ENCODE measurements around the gene DSC1.

Gene DSC1

DNA sequence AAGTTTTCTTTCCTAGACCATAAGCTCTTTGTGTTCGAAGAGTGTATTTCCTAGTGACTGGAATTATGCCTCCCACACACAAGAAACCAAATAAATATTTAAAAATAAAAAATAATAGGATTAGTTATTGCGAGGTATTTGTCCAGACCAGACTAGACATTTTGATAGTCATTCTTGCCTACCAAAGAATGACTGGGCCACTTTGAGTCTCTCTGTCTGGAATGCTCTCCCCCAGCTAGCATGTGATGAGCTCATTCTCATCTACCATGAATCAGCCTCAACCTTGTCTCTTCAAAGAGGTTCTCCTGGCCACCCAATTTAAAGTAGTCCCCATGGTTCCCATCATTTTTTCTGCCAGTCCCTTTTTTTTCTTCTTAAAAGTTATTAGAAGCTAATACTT, 13.9 kb upstream of the DSC1 start:
- H3K9me3 ChIP-seq (ENCODE audit: control insufficient read depth in 2 of 2, low read length in 2 of 2): no peaks in the 10 kb centered on the region
- H3K4me3 ChIP-seq (ENCODE audit: low read length in 2 of 2): no peak overlapping the region
- H3K36me3 ChIP-seq (ENCODE audit: control insufficient read depth in 2 of 2, insufficient read depth in 2 of 2, low read length in 2 of 2): no peaks in the 10 kb centered on the region
- no peak overlapping the region for H3K27ac ChIP-seq (ENCODE audit: low read length)
- no peaks in the 10 kb centered on the region for H3K4me1 ChIP-seq (ENCODE audit: control insufficient read depth, insufficient read depth, low read length)
- H3K9ac ChIP-seq (ENCODE audit: low read length in 2 of 2): no peak overlapping the region
- no peaks in the 10 kb centered on the region for H3K27me3 ChIP-seq (ENCODE audit: control insufficient read depth in 1 of 2, insufficient read depth in 2 of 2, low read length in 2 of 2)

DNA sequence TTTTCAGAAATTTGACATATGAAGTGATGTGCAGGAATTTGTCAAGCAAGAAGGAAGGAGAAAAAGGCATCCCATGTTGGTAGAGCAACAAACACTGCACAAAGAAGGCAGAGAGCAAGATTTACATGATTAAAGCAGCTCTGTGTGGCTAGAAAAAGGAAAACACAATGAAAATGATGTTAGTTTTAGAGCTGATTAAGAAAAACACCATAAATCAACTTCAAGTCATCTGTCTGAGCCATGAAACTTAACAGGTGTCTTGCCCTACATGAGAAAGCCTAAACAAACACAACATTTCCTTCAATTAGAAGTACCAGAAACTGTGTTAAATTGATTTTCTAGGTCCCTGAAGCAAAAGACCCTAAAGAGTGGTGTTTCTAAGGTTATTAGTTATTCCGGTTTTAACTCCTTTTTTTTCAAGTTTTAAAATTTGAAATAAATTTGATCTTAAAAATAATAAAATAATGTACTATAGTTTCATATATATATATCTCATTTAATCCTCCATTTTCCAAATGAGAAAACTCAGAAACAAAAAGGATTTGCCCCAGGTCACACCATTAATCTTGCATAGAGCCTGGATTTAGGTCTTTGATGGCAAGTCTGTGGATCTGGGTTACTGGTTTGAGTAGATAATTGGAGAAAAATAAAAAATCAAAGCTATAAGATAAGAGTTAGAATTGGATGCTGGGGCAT, 8.6 kb upstream of the DSC1 start:
- Histone ChIP-seq H3K4me1 (ENCODE audit: control insufficient read depth, insufficient read depth, low read length) (no peaks in the 10 kb centered on the region), H3K27ac (ENCODE audit: low read length) (no peak overlapping the region), H3K4me3 (ENCODE audit: low read length in 2 of 2) (no peak overlapping the region), H3K9ac (ENCODE audit: low read length in 2 of 2) (no peak overlapping the region), H3K9me3 (ENCODE audit: control insufficient read depth in 2 of 2, low read length in 2 of 2) (no peaks in the 10 kb centered on the region), H3K27me3 (ENCODE audit: control insufficient read depth in 1 of 2, insufficient read depth in 2 of 2, low read length in 2 of 2) (no peaks in the 10 kb centered on the region), H3K36me3 (ENCODE audit: control insufficient read depth in 2 of 2, insufficient read depth in 2 of 2, low read length in 2 of 2) (no peaks in the 10 kb centered on the region)

DNA sequence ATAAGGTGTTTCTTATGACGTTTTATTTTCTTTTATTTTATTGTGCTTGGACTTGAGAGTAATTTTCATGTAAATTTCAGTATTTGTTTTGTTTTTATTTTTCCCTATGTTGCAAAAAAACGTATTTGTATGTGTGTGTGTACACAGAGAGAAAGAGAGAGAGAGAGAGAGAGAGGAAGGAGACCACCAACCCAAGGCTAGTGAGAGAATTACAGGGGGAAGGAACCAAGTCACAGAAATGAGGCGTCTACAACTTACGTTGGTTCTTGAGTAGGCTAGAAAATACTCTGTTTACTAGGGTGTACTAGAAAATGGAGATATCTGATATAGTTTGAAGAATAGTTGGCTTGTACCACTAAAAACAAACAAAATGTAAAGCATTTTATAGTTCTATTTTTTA, 7.7 kb upstream of the DSC1 start:
- H3K9me3 ChIP-seq (ENCODE audit: control insufficient read depth in 2 of 2, low read length in 2 of 2): no peaks in the 10 kb centered on the region
- no peaks in the 10 kb centered on the region for H3K36me3 ChIP-seq (ENCODE audit: control insufficient read depth in 2 of 2, insufficient read depth in 2 of 2, low read length in 2 of 2)
- no peak overlapping the region for H3K27ac ChIP-seq (ENCODE audit: low read length)
- no peak overlapping the region for H3K9ac ChIP-seq (ENCODE audit: low read length in 2 of 2)
- H3K27me3 ChIP-seq (ENCODE audit: control insufficient read depth in 1 of 2, insufficient read depth in 2 of 2, low read length in 2 of 2): no peaks in the 10 kb centered on the region
- H3K4me1 ChIP-seq (ENCODE audit: control insufficient read depth, insufficient read depth, low read length): no peaks in the 10 kb centered on the region
- H3K4me3 ChIP-seq (ENCODE audit: low read length in 2 of 2): no peak overlapping the region

DNA sequence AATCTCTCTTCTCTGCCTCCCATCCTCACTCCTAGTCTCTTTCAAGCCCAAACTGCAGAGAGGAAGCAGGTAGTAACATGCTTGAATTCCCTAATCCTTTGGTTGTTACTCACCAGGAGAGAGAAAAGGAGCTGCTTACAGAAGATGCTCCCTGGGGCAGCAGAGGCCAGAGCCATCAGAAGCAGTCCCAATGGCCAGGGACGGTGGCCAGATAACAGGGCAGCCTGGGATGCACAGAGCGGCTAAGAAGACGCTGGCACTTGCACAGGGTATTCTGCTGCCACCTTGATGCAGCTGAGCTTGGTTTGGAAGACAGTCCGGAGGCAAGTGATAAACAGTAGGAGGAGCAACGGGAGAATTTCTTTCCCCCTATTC, 250 bp downstream of the DSC1 start:
- H3K9me3 ChIP-seq (ENCODE audit: control insufficient read depth in 2 of 2, low read length in 2 of 2): no peaks in the 10 kb centered on the region
- H3K36me3 ChIP-seq (ENCODE audit: control insufficient read depth in 2 of 2, insufficient read depth in 2 of 2, low read length in 2 of 2): no peaks in the 10 kb centered on the region
- H3K4me3 ChIP-seq (ENCODE audit: low read length in 2 of 2): no peak overlapping the region
- no peaks in the 10 kb centered on the region for H3K27me3 ChIP-seq (ENCODE audit: control insufficient read depth in 1 of 2, insufficient read depth in 2 of 2, low read length in 2 of 2)
- no peak overlapping the region for H3K27ac ChIP-seq (ENCODE audit: low read length)
- H3K4me1 ChIP-seq (ENCODE audit: control insufficient read depth, insufficient read depth, low read length): no peaks in the 10 kb centered on the region
- H3K9ac ChIP-seq (ENCODE audit: low read length in 2 of 2): no peak overlapping the region

DNA sequence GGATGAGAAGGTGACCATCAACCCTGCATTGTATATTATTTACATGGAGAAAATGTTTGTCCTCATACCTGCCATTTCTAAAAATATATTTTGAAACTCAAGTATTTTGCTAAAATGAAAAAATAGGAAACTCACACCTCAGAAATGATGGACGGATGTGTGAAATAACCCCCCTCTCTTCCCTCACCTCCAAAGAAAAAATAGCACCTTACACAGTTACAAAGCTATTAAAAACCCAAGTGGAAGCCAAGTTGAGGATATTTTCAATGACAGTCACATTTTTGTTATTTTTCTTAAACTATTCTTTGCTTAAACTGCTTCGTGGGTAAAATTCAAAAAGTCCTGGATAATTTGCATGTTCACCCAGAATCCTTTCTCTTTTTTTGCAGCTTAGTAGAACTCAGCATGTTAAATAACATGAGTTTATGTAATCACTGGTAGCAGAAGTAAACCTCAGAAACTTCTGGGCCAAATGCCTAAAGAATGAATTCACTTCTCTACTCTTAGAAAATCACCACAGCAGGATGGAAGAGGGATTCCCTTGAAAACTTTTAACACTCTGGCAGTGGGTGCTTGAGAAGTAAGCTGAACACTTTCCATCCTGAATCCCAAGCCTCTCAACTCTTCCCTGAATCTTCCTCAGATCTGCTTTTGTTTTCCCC, 768 bp downstream of the DSC1 start:
- H3K9me3 ChIP-seq (ENCODE audit: control insufficient read depth in 2 of 2, low read length in 2 of 2): no peaks in the 10 kb centered on the region
- no peaks in the 10 kb centered on the region for H3K36me3 ChIP-seq (ENCODE audit: control insufficient read depth in 2 of 2, insufficient read depth in 2 of 2, low read length in 2 of 2)
- H3K4me3 ChIP-seq (ENCODE audit: low read length in 2 of 2): no peak overlapping the region
- no peaks in the 10 kb centered on the region for H3K4me1 ChIP-seq (ENCODE audit: control insufficient read depth, insufficient read depth, low read length)
- no peak overlapping the region for H3K27ac ChIP-seq (ENCODE audit: low read length)
- no peaks in the 10 kb centered on the region for H3K27me3 ChIP-seq (ENCODE audit: control insufficient read depth in 1 of 2, insufficient read depth in 2 of 2, low read length in 2 of 2)
- H3K9ac ChIP-seq (ENCODE audit: low read length in 2 of 2): no peak overlapping the region

DNA sequence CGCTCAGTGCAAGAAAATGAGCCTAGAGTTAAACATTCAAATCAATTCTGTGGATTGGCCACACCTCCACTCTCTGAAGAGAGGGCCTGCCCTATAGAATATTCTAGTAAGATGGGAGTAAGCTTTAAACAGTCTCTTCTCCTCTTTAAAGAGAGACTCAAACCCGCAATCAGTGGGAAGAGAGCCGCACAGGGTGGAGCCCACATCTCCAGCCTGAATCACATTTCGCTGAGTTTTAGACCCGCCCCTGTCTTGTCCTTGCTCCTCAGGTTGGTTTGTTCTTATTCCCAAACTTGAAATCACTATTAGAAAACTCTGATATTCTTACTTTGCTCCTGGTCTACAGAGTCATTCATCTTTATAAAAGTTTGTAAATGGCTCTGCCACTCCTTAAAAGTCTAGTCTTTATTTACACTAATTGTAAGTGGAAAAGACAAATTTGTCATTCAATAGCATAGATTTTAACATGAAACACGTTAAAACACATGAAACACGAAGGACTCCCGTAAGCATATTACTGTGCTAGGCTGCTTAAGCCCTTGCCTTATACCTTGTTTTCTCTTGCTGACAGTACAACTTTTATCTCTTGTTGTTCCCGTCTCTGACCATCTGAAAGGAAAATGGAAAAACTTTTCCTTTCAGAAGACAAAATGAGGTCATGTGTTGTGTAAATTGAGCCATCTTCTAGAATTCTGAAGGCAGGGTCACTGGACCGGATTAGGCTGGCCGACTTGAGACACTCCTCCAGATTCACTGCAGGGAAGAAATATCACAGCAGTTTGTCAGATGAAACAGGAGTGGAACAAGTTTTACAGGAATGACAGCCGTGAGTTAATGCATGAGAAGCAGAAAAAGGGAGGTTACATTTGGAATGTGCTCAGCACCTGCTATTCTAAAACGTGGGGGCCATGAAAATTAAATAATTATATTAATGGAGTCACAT, 5.6 kb downstream of the DSC1 start:
- Histone ChIP-seq H3K4me3 (ENCODE audit: low read length in 2 of 2) (no peak overlapping the region), H3K9ac (ENCODE audit: low read length in 2 of 2) (no peak overlapping the region), H3K9me3 (ENCODE audit: control insufficient read depth in 2 of 2, low read length in 2 of 2) (no peaks in the 10 kb centered on the region), H3K36me3 (ENCODE audit: control insufficient read depth in 2 of 2, insufficient read depth in 2 of 2, low read length in 2 of 2) (no peaks in the 10 kb centered on the region), H3K4me1 (ENCODE audit: control insufficient read depth, insufficient read depth, low read length) (no peaks in the 10 kb centered on the region), H3K27me3 (ENCODE audit: control insufficient read depth in 1 of 2, insufficient read depth in 2 of 2, low read length in 2 of 2) (no peaks in the 10 kb centered on the region), H3K27ac (ENCODE audit: low read length) (no peak overlapping the region)

DNA sequence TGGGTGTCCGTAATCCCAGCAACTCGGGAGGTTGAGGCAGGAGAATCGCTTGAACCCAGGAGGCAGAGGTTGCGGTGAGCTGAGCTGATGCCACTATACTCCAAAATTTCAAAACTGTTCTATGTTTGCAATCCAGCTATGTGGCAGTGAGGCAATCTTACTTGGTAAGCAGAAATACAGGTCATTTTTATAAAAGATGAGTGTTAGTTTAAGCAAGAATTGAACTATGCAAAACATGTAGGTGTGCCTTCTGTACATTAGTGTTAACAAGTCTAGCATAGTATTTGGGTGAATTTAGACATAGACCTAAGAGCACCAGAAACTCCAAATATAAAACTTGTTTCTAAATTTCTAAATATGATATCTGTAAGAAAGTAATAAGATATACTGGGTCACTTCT, 7.2 kb downstream of the DSC1 start:
- H3K9ac ChIP-seq (ENCODE audit: low read length in 2 of 2): no peak overlapping the region
- no peaks in the 10 kb centered on the region for H3K36me3 ChIP-seq (ENCODE audit: control insufficient read depth in 2 of 2, insufficient read depth in 2 of 2, low read length in 2 of 2)
- H3K4me3 ChIP-seq (ENCODE audit: low read length in 2 of 2): no peak overlapping the region
- H3K27me3 ChIP-seq (ENCODE audit: control insufficient read depth in 1 of 2, insufficient read depth in 2 of 2, low read length in 2 of 2): no peaks in the 10 kb centered on the region
- H3K9me3 ChIP-seq (ENCODE audit: control insufficient read depth in 2 of 2, low read length in 2 of 2): no peaks in the 10 kb centered on the region
- no peaks in the 10 kb centered on the region for H3K4me1 ChIP-seq (ENCODE audit: control insufficient read depth, insufficient read depth, low read length)
- H3K27ac ChIP-seq (ENCODE audit: low read length): no peak overlapping the region

DNA sequence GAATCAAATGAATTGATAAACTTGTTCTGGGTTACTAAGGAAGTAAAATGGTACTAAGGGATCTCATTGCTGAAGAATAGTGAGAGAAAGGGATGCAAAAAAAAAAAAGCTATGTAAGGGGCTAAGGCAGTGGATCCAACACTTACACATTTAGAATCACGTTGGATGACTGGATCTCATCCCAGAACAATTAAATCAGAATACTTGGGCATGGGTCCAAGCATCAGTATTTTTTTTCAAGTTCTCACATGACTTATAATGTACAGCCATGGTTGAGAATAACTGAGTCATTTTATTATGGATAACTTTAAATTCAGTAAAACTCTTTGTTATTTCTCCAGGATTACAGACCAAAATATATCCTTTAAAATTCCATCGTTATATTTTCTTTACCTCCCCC, 8.5 kb downstream of the DSC1 start:
- no peaks in the 10 kb centered on the region for H3K4me1 ChIP-seq (ENCODE audit: control insufficient read depth, insufficient read depth, low read length)
- H3K27ac ChIP-seq (ENCODE audit: low read length): no peak overlapping the region
- H3K27me3 ChIP-seq (ENCODE audit: control insufficient read depth in 1 of 2, insufficient read depth in 2 of 2, low read length in 2 of 2): no peaks in the 10 kb centered on the region
- no peak overlapping the region for H3K4me3 ChIP-seq (ENCODE audit: low read length in 2 of 2)
- no peak overlapping the region for H3K9ac ChIP-seq (ENCODE audit: low read length in 2 of 2)
- H3K36me3 ChIP-seq (ENCODE audit: control insufficient read depth in 2 of 2, insufficient read depth in 2 of 2, low read length in 2 of 2): no peaks in the 10 kb centered on the region
- no peaks in the 10 kb centered on the region for H3K9me3 ChIP-seq (ENCODE audit: control insufficient read depth in 2 of 2, low read length in 2 of 2)

DNA sequence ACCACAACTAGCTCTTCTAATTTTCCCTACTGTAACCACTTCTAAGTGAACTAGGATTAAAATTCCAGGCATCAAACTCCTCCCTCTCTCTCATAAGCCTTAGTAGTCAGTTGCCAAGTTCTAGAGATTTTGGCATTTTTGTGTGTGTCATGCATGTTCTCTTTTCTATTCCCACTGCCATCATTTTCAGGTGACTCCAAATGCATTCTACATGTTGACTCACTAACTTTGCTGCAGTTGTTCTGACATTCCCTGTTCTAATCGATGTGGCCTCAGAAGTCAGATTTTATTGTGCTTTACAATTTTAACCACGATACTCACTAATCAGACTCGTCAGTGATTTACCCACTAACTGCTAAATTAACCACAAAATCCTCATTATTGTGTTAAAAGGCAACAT, 13.3 kb downstream of the DSC1 start:
- no peaks in the 10 kb centered on the region for H3K36me3 ChIP-seq (ENCODE audit: control insufficient read depth in 2 of 2, insufficient read depth in 2 of 2, low read length in 2 of 2)
- H3K9ac ChIP-seq (ENCODE audit: low read length in 2 of 2): no peak overlapping the region
- no peaks in the 10 kb centered on the region for H3K4me1 ChIP-seq (ENCODE audit: control insufficient read depth, insufficient read depth, low read length)
- no peak overlapping the region for H3K4me3 ChIP-seq (ENCODE audit: low read length in 2 of 2)
- no peaks in the 10 kb centered on the region for H3K9me3 ChIP-seq (ENCODE audit: control insufficient read depth in 2 of 2, low read length in 2 of 2)
- no peak overlapping the region for H3K27ac ChIP-seq (ENCODE audit: low read length)
- H3K27me3 ChIP-seq (ENCODE audit: control insufficient read depth in 1 of 2, insufficient read depth in 2 of 2, low read length in 2 of 2): no peaks in the 10 kb centered on the region

DNA sequence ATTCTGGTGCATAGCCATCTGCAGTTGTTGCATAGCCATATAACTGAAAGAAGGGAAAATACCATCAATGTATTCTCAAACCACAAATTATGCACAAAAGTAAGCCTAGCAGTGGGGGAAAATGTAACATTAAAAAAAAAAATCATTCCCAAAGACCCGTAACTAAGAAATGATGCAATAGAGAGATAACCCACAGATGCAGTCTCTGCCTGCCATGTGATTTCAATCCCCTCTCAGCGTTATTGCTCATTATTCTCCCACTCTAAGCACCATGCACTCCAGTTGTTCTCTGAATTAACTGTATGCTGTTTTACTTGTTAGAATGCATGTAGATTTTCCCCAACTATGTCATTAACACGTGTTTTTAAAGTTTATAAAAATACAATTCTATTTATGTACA, 14.1 kb downstream of the DSC1 start:
- Histone ChIP-seq H3K27ac (ENCODE audit: low read length) (no peak overlapping the region), H3K9me3 (ENCODE audit: control insufficient read depth in 2 of 2, low read length in 2 of 2) (no peaks in the 10 kb centered on the region), H3K36me3 (ENCODE audit: control insufficient read depth in 2 of 2, insufficient read depth in 2 of 2, low read length in 2 of 2) (no peaks in the 10 kb centered on the region), H3K4me3 (ENCODE audit: low read length in 2 of 2) (no peak overlapping the region), H3K9ac (ENCODE audit: low read length in 2 of 2) (no peak overlapping the region), H3K4me1 (ENCODE audit: control insufficient read depth, insufficient read depth, low read length) (no peaks in the 10 kb centered on the region), H3K27me3 (ENCODE audit: control insufficient read depth in 1 of 2, insufficient read depth in 2 of 2, low read length in 2 of 2) (no peaks in the 10 kb centered on the region)

Data from stomach smooth muscle (tissue), 2 donors.